OCI-LY1 (cell line): ENCODE data around the gene DENND1B.

Experiments
- H2AFZ ChIP-seq: fragments of 200-600 bp; sonication (generic), shearing (Covaris generic); 2 replicates; pipeline ENCODE4 v1.6.0; 2014; ENCODE audit warnings: antibody characterized with exemption, mild to moderate bottlenecking, low read length
- H3F3A ChIP-seq: fragments of 200-600 bp; sonication (generic), shearing (Covaris generic); 2 replicates; pipeline ENCODE4 v1.6.0; 2014; ENCODE audit warnings: mild to moderate bottlenecking, antibody characterized with exemption, low read length, moderate library complexity; ENCODE audit not compliant: insufficient read depth
- H3K27ac ChIP-seq: fragments of 200-600 bp; sonication (generic); 2 replicates; pipeline ENCODE4 v1.5.1; 2014; ENCODE audit warnings: low read length, mixed run types, mild to moderate bottlenecking, low read depth; ENCODE audit not compliant: poor library complexity, severe bottlenecking
- H3K27me3 ChIP-seq: fragments of 200-600 bp; sonication (generic); 2 replicates; pipeline ENCODE4 v1.6.0; 2014; ENCODE audit warnings: antibody characterized with exemption, mild to moderate bottlenecking, low read length, moderate library complexity; ENCODE audit not compliant: insufficient read depth
- H3K36me3 ChIP-seq: fragments of 200-600 bp; sonication (generic); 2 replicates; pipeline ENCODE4 v1.6.1; 2014; ENCODE audit warnings: mild to moderate bottlenecking, antibody characterized with exemption, low read length, moderate library complexity, mixed read lengths; ENCODE audit not compliant: insufficient read depth
- H3K4me1 ChIP-seq: fragments of 200-600 bp; sonication (generic); 2 replicates; pipeline ENCODE4 v1.5.1; 2014; ENCODE audit warnings: mild to moderate bottlenecking, low read length, moderate library complexity; ENCODE audit not compliant: insufficient read depth, severe bottlenecking
- H3K4me2 ChIP-seq: fragments of 200-600 bp; sonication (generic), shearing (Covaris generic); 2 replicates; pipeline ENCODE4 v1.6.1; 2014; ENCODE audit warnings: low read length
- H3K4me3 ChIP-seq: fragments of 200-600 bp; sonication (generic); 2 replicates; pipeline ENCODE4 v1.5.1; 2014; ENCODE audit warnings: low read length, low read depth, mild to moderate bottlenecking, mixed read lengths; ENCODE audit not compliant: poor library complexity, severe bottlenecking
- H3K79me2 ChIP-seq: fragments of 200-600 bp; shearing (Covaris generic); 2 replicates; pipeline ENCODE4 v1.6.1; 2016; ENCODE audit warnings: mixed run types, low read length, mixed read lengths; ENCODE audit not compliant: insufficient read depth
- H3K9ac ChIP-seq: fragments of 200-600 bp; sonication (generic), shearing (Covaris generic); 2 replicates; pipeline ENCODE4 v1.6.1; 2014; ENCODE audit warnings: mild to moderate bottlenecking, low read length, mixed read lengths
- H3K9me2 ChIP-seq: fragments of 200-600 bp; sonication (generic), shearing (Covaris generic); 2 replicates; pipeline ENCODE4 v1.6.1; 2014; ENCODE audit warnings: low read depth, mild to moderate bottlenecking, low read length, mixed read lengths
- H3K9me3 ChIP-seq: fragments of 200-600 bp; shearing (Covaris generic); 2 replicates; pipeline ENCODE4 v1.6.1; 2014; ENCODE audit warnings: low read length, mixed read lengths
- H4K20me1 ChIP-seq: fragments of 200-600 bp; sonication (generic), shearing (Covaris generic); 2 replicates; pipeline ENCODE4 v1.6.0; 2016; ENCODE audit warnings: mild to moderate bottlenecking, low read length; ENCODE audit not compliant: insufficient read depth
- EZH2 ChIP-seq: fragments of 200-600 bp; sonication (generic), shearing (Covaris generic); IDR thresholded peaks from 2 replicates; pipeline ENCODE4 v1.8.0; 2017; ENCODE audit warnings: borderline replicate concordance, mixed run types, mild to moderate bottlenecking, antibody characterized with exemption, low read length, moderate library complexity, mixed read lengths
- TF ChIP-seq, protein P1 (sequence below): fragments of 200-600 bp; sonication (generic), shearing (Covaris generic); IDR thresholded peaks from 2 replicates; pipeline ENCODE4 v1.5.1; 2017; ENCODE audit warnings: mild to moderate bottlenecking, antibody characterized with exemption, low read length, moderate library complexity, mixed read lengths

The DENND1B gene

GRCh38 chr1:197695961-197696360, 79.3 kb downstream of the DENND1B start:
- peaks cover 4% of the 10 kb centered on the region; the same call in 1 of the 2 replicates for H3K79me2 ChIP-seq

GRCh38 chr1:197692965-197693364, 82.3 kb downstream of the DENND1B start:
- no peaks in the 10 kb centered on the region for H3F3A ChIP-seq
- H3K9me3 ChIP-seq, result peaks cover 8% of the 10 kb centered on the region
- TF ChIP-seq, protein P1, sequence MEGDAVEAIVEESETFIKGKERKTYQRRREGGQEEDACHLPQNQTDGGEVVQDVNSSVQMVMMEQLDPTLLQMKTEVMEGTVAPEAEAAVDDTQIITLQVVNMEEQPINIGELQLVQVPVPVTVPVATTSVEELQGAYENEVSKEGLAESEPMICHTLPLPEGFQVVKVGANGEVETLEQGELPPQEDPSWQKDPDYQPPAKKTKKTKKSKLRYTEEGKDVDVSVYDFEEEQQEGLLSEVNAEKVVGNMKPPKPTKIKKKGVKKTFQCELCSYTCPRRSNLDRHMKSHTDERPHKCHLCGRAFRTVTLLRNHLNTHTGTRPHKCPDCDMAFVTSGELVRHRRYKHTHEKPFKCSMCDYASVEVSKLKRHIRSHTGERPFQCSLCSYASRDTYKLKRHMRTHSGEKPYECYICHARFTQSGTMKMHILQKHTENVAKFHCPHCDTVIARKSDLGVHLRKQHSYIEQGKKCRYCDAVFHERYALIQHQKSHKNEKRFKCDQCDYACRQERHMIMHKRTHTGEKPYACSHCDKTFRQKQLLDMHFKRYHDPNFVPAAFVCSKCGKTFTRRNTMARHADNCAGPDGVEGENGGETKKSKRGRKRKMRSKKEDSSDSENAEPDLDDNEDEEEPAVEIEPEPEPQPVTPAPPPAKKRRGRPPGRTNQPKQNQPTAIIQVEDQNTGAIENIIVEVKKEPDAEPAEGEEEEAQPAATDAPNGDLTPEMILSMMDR, result peak; percentile 52; the same call in 1 of the 2 replicates
- no peak for TF ChIP-seq EZH2
- no peak overlapping the region for H3K4me3 ChIP-seq
- H3K4me1 ChIP-seq, result peaks cover 8% of the 10 kb centered on the region
- H3K9ac ChIP-seq, result no peak overlapping the region
- peaks cover 4% of the 10 kb centered on the region; the same call in 1 of the 2 replicates for H3K79me2 ChIP-seq
- H3K36me3 ChIP-seq, result peaks cover 19% of the 10 kb centered on the region
- H2AFZ ChIP-seq, result no peak overlapping the region
- H3K27me3 ChIP-seq, result no peaks in the 10 kb centered on the region
- H3K27ac ChIP-seq, result no peak overlapping the region
- no peaks in the 10 kb centered on the region for H3K9me2 ChIP-seq
- no peaks in the 10 kb centered on the region for H4K20me1 ChIP-seq
- H3K4me2 ChIP-seq, result no peak overlapping the region

More at GRCh38 chr1:197695961-197696360, 79.3 kb downstream of the DENND1B start:
- Histone ChIP-seq H3K27ac (no peak overlapping the region), H3K27me3 (no peaks in the 10 kb centered on the region), H3K4me3 (no peak overlapping the region), H3K4me1 (peaks cover 8% of the 10 kb centered on the region), H3K36me3 (no peaks in the 10 kb centered on the region; the same call in 1 of the 2 replicates), H3K9me2 (no peaks in the 10 kb centered on the region), H3K9ac (no peak overlapping the region), H3K9me3 (no peaks in the 10 kb centered on the region), H2AFZ (no peak overlapping the region), H4K20me1 (no peaks in the 10 kb centered on the region), H3F3A (no peaks in the 10 kb centered on the region), H3K4me2 (no peak overlapping the region)
- TF ChIP-seq, protein P1, result no peak
- TF ChIP-seq EZH2, result no peak

- Histone ChIP-seq H3K79me2 (peaks cover 4% of the 10 kb centered on the region; the same call in 1 of the 2 replicates), H3K27me3 (no peaks in the 10 kb centered on the region), H3F3A (no peaks in the 10 kb centered on the region), H3K9me3 (peaks cover 8% of the 10 kb centered on the region), H3K9me2 (no peaks in the 10 kb centered on the region), H3K4me3 (no peak overlapping the region), H3K27ac (no peak overlapping the region), H3K4me2 (no peak overlapping the region), H2AFZ (no peak overlapping the region), H3K36me3 (peaks cover 19% of the 10 kb centered on the region), H3K4me1 (peaks cover 8% of the 10 kb centered on the region), H3K9ac (no peak overlapping the region), H4K20me1 (no peaks in the 10 kb centered on the region)
- no peak for TF ChIP-seq EZH2
- TF ChIP-seq, protein P1, result no peak
Measured at GRCh38 chr1:197691816-197692215, 83.5 kb downstream of the DENND1B start.
